Left ventricle myocardium superior (tissue), 1 donor: ENCODE data around the gene RNF213. TPM values are rescaled to one million over a fixed set of nuclear protein-coding genes. Genes with fewer than 3 reads are reported as not detected.
"Not testable (repeated sequence)": the region's sequence is repeated elsewhere in the genome, so short reads cannot be mapped to it uniquely, and the experiment has no call there.

Experiments
- ATAC-seq: fragments of 200-7000 bp; cut with Tn5 transposase; one replicate; pipeline ENCODE4 v1.9.1; 2020; ENCODE audit warnings: mild to moderate bottlenecking, moderate library complexity
- DNase-seq: peaks from one replicate; pipeline ENCODE4 v3.0.0-alpha.2; 2020
- intact Hi-C: fragments of 100-400 bp; cut with micrococcal nuclease; formaldehyde crosslinking; loops from one replicate; pipeline ENCODE4 v1.11.0; 2022
- total RNA-seq: library from RNA; stranded (reverse); fragmentation: NEBNext Ultra II Directional; extraction: Animal tissue kit (Norgen Biotek cat#: 25700); gene quantifications from one replicate; pipeline ENCODE4 v1.2.1, GENCODE V29; 2021
- donor health status: DM: no; HTN: yes; CAD: no; lungs with severe emphysema.

The RNF213 gene
- total RNA-seq, 1 donor from 2014 or later = 25.7 TPM

GRCh38 chr17:80223142-80223815 is 37.4 kb upstream of the RNF213 start:
- intact Hi-C loops = no loop called here
- no peak for ATAC-seq
- DNase-seq = peak; percentile 19

- intact Hi-C loops = no loop called here
- ATAC-seq (no peak), DNase-seq (peak; percentile 12)
Observed at GRCh38 chr17:80223838-80224497, 36.7 kb upstream of the RNF213 start.

GRCh38 chr17:80224683-80225082 is 36.0 kb upstream of the RNF213 start:
- DNase-seq = peak; percentile 15
- ATAC-seq = no peak
- intact Hi-C loops = no loop called here

GRCh38 chr17:80225230-80225629 is 35.4 kb upstream of the RNF213 start:
- intact Hi-C loops = no loop called here
- DNase-seq = peak; percentile 2

GRCh38 chr17:80227156-80227555 is 33.5 kb upstream of the RNF213 start:
- ATAC-seq = no peak
- peak; percentile 0 for DNase-seq
- intact Hi-C loops = no loop called here

More at GRCh38 chr17:80225230-80225629, 35.4 kb upstream of the RNF213 start:
- ATAC-seq = no peak

DNA sequence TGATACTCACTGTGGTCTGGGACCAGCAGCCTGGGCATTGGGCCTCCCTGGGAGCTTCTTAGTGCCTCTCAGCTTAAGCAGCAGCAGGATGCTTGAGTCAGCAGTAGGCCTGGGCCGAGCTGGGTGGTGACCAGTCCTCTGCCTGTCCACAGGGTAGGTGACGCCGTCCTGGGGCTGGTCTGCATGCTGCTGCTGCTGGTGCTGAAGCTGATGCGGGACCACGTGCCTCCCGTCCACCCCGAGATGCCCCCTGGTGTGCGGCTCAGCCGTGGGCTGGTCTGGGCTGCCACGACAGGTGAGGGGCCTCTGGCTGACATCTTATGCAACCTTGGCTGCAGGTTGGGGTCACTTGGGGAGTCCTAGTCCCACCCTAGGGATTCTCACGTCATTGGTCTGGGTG is 33.0 kb upstream of the RNF213 start:
- ATAC-seq = no peak
- peak; percentile 20 for DNase-seq
- intact Hi-C loops = no loop called here

DNA sequence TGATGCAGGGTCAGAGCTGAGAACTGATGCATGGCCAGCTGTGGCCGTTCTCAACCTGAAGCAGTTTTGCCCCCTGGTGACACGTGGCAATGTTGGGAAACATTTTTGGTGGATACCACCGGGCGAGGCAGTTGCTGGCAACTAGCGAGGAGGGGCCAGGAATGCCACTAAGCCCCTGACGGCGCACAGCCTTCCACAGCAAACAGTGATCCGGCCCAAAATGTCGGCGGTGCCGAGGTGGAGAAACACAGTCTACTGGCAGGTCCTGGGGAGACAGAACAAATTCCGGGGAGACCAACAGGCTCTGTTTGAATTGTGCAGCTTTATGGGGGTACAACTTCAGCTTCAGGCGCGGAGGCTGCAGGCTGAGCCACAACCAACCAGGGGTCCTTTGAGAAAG is 32.2 kb upstream of the RNF213 start:
- intact Hi-C loops = no loop called here
- ATAC-seq (no peak), DNase-seq (no peak)

DNA sequence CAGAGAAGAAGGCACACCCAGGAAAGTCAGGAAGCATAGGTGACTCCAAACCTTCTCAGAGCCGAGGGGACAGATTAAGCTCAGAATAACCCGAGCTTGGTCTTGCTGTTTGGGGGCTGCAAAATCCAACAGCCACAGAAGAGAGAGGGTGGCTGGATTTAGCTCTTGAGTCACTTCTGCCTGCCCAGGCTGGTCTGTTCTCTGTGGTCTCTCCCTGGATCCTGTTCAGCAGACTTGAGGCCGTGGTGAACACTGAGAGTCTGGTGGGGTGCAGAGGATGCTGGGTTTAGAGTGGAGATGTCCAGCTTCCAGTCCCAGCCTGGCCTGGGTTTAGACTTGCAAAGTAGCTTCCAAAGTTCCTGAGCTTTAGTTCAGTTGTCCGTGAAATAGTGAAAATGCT is 31.6 kb upstream of the RNF213 start:
- intact Hi-C loops = no loop called here
- no peak for DNase-seq
- ATAC-seq = no peak

DNA sequence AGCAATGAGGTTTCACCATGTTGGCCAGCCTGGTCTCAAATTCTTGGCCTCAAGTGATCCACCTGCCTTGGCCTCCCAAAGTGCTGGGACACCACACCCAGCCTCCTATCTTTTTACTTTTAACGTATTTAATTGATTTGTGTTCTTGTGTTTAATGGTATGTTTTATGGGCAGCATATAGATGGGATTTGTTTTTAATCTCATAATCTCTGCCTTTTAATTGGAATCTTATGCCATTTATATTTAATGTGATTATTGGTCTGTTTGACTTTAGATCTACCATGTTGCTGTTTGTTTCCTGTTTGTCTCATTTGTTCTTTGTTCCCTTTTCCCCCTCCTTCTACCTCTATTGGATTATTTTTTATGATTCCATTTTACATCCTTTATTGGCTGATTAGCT is 28.2 kb upstream of the RNF213 start:
- DNase-seq (no peak), ATAC-seq (no peak)
- intact Hi-C loops = no loop called here

DNA sequence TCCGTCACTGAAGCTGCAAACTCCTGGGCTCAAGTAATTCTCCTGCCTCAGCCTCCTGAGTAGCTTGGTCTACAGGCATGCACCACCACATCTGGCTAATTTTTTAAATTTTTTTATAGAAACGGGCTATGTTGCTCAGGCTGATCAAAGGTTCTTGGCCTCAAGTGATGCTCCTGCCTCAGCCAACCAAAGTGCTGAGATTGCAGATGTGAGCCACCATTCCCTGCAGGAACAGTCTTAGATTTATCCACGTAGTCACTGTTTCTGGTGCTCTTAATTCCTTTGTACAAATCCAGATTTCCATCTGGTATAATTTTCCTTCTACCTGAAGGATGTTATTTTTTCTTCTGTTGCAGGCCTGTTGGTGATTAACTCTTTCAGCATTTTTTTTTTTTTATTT is 27.4 kb upstream of the RNF213 start:
- intact Hi-C loops = no loop called here
- ATAC-seq = no peak
- DNase-seq = no peak

DNA sequence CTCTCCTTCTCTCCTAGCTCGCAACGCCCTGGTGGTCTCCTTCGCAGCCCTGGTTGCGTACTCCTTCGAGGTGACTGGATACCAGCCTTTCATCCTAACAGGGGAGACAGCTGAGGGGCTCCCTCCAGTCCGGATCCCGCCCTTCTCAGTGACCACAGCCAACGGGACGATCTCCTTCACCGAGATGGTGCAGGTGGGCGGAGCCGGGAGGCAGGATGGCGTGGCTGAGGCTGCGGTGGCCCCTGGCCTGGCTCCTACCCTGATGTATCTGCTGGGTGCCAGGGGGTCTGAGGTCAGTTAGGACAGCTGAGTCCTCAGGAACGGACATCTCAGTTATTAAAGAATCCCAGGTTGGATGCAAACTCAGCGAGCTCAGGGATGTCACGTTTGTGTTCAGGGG is 23.7 kb upstream of the RNF213 start:
- DNase-seq (no peak), ATAC-seq (no peak)
- intact Hi-C loops = no loop called here

DNA sequence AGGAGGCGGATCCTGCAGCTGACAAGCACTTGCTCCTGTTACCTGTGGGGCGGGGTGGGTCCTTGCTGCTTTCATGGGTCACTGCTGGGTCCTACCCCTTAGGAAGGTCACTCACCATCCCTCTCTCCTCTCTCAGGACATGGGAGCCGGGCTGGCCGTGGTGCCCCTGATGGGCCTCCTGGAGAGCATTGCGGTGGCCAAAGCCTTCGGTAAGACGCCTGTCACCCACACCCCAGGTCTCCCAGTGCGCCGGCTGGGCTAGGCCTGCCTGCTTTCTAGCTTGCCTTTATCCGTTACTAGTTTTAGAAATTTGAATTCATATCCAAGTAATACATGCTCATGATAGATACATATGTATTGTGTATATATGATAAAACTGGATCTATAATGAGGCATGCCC is 23.3 kb upstream of the RNF213 start:
- intact Hi-C loops = no loop called here
- DNase-seq (no peak), ATAC-seq (no peak)

GRCh38 chr17:80242505-80242904 is 18.1 kb upstream of the RNF213 start:
- ATAC-seq = no peak
- DNase-seq = peak; percentile 14
- intact Hi-C loops = no loop called here

DNA sequence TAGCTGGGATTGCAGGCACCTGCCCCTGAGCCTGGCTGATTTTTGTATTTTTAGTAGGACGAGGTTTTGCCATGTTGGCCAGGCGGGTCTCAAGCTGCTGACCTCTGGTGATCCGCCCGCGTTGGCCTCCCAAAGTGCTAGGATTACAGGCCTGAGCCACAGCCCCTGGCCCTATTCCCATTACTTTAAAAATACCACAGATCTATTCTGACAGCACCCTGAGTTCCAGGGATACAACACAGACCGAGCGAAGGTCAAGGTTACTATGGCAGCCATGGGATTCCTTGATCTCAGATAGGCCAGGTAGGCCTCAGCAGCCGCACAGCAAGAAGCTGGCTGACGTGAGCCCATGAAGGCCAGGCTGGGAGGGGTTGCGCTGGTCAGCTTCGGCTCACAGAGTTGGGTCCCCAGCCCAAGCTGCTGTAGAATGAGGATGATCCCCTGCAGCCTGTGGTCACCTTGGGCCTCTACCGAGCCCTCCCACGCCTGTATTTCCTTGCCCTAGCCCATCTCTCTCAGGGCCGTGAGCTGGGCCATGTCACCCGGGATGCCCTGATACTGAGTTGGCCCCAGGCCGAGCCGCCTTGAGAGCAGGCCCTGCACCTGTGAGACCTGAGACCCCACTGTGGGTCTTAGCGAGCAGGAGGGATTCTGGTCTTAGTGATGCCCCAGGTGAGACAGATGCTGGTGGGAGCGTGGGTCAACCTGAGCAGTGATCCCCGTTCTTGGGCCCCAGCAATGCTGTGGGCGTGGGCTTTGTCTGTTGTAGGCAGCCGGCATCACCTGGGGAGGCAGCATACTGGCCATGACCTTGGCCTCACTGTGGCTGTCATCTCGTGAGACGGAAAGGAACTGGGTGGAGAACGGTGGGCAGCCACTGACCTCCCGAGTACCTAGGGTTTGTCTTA is 16.9 kb upstream of the RNF213 start:
- intact Hi-C loops = no loop called here
- ATAC-seq (peak; percentile 67), DNase-seq (peak; percentile 28)

DNA sequence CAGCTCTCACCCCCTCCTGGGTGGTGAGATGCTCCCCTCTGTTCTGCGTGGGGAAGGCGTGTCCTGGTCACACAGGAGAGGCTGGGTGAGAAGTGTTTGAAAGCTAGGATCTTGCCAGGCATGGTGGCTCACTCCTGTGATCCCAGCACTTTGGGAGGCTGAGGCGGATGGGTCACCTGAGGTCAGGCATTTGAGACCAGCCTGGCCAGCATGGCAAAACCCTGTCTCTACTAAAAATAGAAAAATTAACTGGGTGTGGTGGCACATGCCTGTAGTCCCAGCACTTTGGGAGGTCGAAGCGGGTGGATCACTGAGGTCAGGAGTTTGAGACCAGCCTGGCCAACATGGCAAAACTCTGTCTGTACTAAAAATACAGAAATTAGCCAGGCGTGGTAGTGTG is 16.2 kb upstream of the RNF213 start:
- DNase-seq, ATAC-seq, intact Hi-C loops: not testable (repeated sequence)

GRCh38 chr17:80244871-80245509 is 15.7 kb upstream of the RNF213 start:
- ATAC-seq (no peak), DNase-seq (no peak)
- intact Hi-C loops = no loop called here

DNA sequence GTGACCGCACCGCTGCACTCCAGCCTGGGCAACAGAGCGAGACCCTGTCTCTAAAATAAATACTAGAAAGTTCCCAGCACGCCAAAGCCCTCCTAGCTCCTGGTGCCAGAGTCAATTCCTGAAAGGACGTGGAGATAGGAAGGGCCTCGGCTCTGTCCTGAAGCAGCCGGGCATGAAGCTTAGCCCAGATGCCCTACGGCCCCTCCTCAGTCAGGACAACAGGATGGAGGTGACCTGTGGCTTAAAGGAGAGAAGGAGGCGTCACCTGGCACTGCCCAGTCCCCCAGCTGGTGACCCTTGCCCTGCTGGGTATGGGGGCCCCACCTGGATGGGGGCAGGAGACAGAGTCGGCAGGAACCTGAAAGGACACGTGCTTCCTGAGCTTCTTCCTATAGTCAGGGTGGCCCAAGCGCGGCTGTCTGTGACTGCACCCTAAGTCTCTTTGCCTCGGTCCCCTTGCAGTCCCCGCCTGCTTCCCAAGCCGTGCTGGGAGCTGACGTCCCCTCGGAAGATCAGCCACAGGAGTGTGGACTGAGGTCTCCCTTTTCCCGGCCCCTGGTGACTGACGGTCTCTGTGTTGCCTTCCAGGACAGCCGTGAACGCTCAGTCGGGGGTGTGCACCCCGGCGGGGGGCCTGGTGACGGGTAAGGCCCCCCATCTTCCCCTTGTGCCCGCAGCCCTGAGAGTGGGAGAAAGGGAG is 14.9 kb upstream of the RNF213 start:
- intact Hi-C loops = no loop called here
- ATAC-seq (no peak), DNase-seq (no peak)

DNA sequence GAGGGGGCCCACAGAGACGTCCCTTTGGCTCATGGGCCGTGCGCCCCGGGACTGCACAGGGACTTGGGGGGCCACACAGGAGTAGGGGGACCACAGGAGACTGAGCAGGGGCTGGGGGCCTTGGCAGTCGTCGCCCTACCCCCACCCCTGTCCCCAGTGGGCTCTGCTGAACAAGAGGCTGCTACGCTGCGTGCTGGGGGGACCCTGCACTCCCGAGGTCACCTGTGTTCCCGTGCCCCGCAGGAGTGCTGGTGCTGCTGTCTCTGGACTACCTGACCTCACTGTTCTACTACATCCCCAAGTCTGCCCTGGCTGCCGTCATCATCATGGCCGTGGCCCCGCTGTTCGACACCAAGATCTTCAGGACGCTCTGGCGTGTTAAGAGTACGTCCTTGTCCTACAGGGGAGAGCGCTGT is 14.4 kb upstream of the RNF213 start:
- intact Hi-C loops = no loop called here
- DNase-seq (no peak), ATAC-seq (no peak)

GRCh38 chr17:80246726-80247125 is 13.9 kb upstream of the RNF213 start:
- DNase-seq = no peak
- intact Hi-C loops = no loop called here
- ATAC-seq = no peak
